GM12873 (cell line): ENCODE measurements around the gene BANK1.

Experiments
- CTCF ChIP-seq: IDR thresholded peaks from 2 replicates; pipeline ENCODE4 v1.5.1; 2012; ENCODE audit warnings: low read depth, mild to moderate bottlenecking, moderate library complexity, low read length, control low read depth; ENCODE audit not compliant: insufficient read depth; ENCODE audit errors: missing control alignments

The BANK1 gene

GRCh38 chr4:101914761-101915160, 124.2 kb downstream of the BANK1 start:
- no peak for TF ChIP-seq CTCF

GRCh38 chr4:101919373-101919977, 128.9 kb downstream of the BANK1 start:
- no peak for TF ChIP-seq CTCF

- no peak for TF ChIP-seq CTCF
These were observed 130.8 kb downstream of the BANK1 start for GRCh38 chr4:101921370-101921769.

- TF ChIP-seq CTCF, result no peak
These were observed 141.1 kb downstream of the BANK1 start for GRCh38 chr4:101931619-101932018.

GRCh38 chr4:101933855-101934254, 143.3 kb downstream of the BANK1 start:
- no peak for TF ChIP-seq CTCF

- TF ChIP-seq CTCF, result no peak
These were observed 148.3 kb downstream of the BANK1 start for GRCh38 chr4:101938836-101939235.

GRCh38 chr4:101941816-101942358, 151.4 kb downstream of the BANK1 start:
- TF ChIP-seq CTCF, result no peak
